WTC11 (cell line): ENCODE results near the gene CBFA2T3.

Source experiments
- ETV6 ChIP-seq: sonication (generic); formaldehyde crosslinking; IDR thresholded peaks from 2 replicates; pipeline ENCODE4 v1.8.1; 2022; ENCODE audit warnings: mild to moderate bottlenecking, missing genetic modification reagents
- FOXK1 ChIP-seq: sonication (generic); formaldehyde crosslinking; IDR thresholded peaks from 2 replicates; pipeline ENCODE4 v1.8.0; 2022; ENCODE audit warnings: mild to moderate bottlenecking, moderate library complexity, missing genetic modification reagents
- HMGA2 ChIP-seq: fragments of 250-450 bp; sonication (Bioruptor Pico); IDR thresholded peaks from 2 replicates; pipeline ENCODE4 v1.4.0; 2021; ENCODE audit warnings: mild to moderate bottlenecking, moderate library complexity
- JUN ChIP-seq: sonication (generic); formaldehyde crosslinking; IDR thresholded peaks from 2 replicates; pipeline ENCODE4 v1.8.0; 2023; ENCODE audit warnings: mild to moderate bottlenecking, missing genetic modification reagents
- NR2C2 ChIP-seq: sonication (generic); formaldehyde crosslinking; IDR thresholded peaks from 2 replicates; pipeline ENCODE4 v1.8.0; 2022; ENCODE audit warnings: mild to moderate bottlenecking, missing genetic modification reagents
- SMAD4 ChIP-seq: sonication (generic); formaldehyde crosslinking; IDR thresholded peaks from 2 replicates; pipeline ENCODE4 v1.8.0; 2022; ENCODE audit warnings: mild to moderate bottlenecking, missing genetic modification reagents
- SP1 ChIP-seq: sonication (generic); formaldehyde crosslinking; conservative IDR thresholded peaks from 2 replicates; pipeline ENCODE4 v1.8.1; 2022; ENCODE audit warnings: missing genetic modification reagents
- TEAD1 ChIP-seq: sonication (generic); formaldehyde crosslinking; IDR thresholded peaks from 2 replicates; pipeline ENCODE4 v1.8.0; 2022; ENCODE audit warnings: mild to moderate bottlenecking, missing genetic modification reagents
- TP53 ChIP-seq: sonication (generic); formaldehyde crosslinking; IDR thresholded peaks from 2 replicates; pipeline ENCODE4 v1.8.1; 2023; ENCODE audit warnings: mild to moderate bottlenecking, missing genetic modification reagents
- USF1 ChIP-seq: sonication (generic); formaldehyde crosslinking; IDR thresholded peaks from 2 replicates; pipeline ENCODE4 v1.8.0; 2022; ENCODE audit warnings: mild to moderate bottlenecking, missing genetic modification reagents
- ZNF121 ChIP-seq: sonication (generic); formaldehyde crosslinking; IDR thresholded peaks from 2 replicates; pipeline ENCODE4 v1.8.0; 2023; ENCODE audit warnings: missing genetic modification reagents
- ZNF671 ChIP-seq: fragments of 250-450 bp; sonication (Bioruptor Pico); IDR thresholded peaks from 2 replicates; pipeline ENCODE4 v1.8.0; 2021; ENCODE audit warnings: mild to moderate bottlenecking
- TF ChIP-seq, protein P1 (sequence below): fragments of 200-600 bp; IDR thresholded peaks from 2 replicates; pipeline ENCODE4 v1.8.0; 2022; ENCODE audit warnings: antibody characterized with exemption
- TF ChIP-seq, protein P2 (sequence below): sonication (generic); formaldehyde crosslinking; IDR thresholded peaks from 2 replicates; pipeline ENCODE4 v1.8.0; 2022; ENCODE audit warnings: mild to moderate bottlenecking, missing genetic modification reagents

- TF ChIP-seq, protein P1, sequence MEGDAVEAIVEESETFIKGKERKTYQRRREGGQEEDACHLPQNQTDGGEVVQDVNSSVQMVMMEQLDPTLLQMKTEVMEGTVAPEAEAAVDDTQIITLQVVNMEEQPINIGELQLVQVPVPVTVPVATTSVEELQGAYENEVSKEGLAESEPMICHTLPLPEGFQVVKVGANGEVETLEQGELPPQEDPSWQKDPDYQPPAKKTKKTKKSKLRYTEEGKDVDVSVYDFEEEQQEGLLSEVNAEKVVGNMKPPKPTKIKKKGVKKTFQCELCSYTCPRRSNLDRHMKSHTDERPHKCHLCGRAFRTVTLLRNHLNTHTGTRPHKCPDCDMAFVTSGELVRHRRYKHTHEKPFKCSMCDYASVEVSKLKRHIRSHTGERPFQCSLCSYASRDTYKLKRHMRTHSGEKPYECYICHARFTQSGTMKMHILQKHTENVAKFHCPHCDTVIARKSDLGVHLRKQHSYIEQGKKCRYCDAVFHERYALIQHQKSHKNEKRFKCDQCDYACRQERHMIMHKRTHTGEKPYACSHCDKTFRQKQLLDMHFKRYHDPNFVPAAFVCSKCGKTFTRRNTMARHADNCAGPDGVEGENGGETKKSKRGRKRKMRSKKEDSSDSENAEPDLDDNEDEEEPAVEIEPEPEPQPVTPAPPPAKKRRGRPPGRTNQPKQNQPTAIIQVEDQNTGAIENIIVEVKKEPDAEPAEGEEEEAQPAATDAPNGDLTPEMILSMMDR = no peak
- no peak for TF ChIP-seq USF1 (CRISPR knock-in tag)
- TF ChIP-seq HMGA2 = no peak
- TF ChIP-seq, protein P2, sequence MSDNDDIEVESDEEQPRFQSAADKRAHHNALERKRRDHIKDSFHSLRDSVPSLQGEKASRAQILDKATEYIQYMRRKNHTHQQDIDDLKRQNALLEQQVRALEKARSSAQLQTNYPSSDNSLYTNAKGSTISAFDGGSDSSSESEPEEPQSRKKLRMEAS (CRISPR knock-in tag) = no peak
- TF ChIP-seq ZNF671 (CRISPR knock-in tag) = no peak
- no peak for TF ChIP-seq FOXK1 (CRISPR knock-in tag)
- TF ChIP-seq SP1 (CRISPR knock-in tag) = no peak
- TF ChIP-seq ZNF121 (CRISPR knock-in tag) = no peak
- TF ChIP-seq ETV6 (CRISPR knock-in tag) = no peak
- TF ChIP-seq SMAD4 (CRISPR knock-in tag) = no peak
- TF ChIP-seq TEAD1 (CRISPR knock-in tag) = no peak
- TF ChIP-seq TP53 (CRISPR knock-in tag) = no peak
- no peak for TF ChIP-seq NR2C2 (CRISPR knock-in tag)
- no peak for TF ChIP-seq JUN (CRISPR knock-in tag)
Observed at GRCh38 chr16:88937206-88937621, 39.8 kb downstream of the CBFA2T3 start.
